ENCODE measurements around the gene ARHGEF39.

Gene ARHGEF39

GRCh38 chr9:35691334-35691650 lies 26.3 kb upstream of the ARHGEF39 start:
- no peak for DNase-seq (ENCODE audit: low read depth in 2 of 2)

- no peak for DNase-seq (ENCODE audit: low read depth in 2 of 2)
Observed at GRCh38 chr9:35690614-35691333, 25.8 kb upstream of the ARHGEF39 start.

- DNase-seq (ENCODE audit: low read depth in 2 of 2), result no peak
Observed at GRCh38 chr9:35690294-35690613, 25.3 kb upstream of the ARHGEF39 start.

- no peak for DNase-seq (ENCODE audit: low read depth in 2 of 2)
Observed at GRCh38 chr9:35689542-35690293, 24.7 kb upstream of the ARHGEF39 start, which contains the start of gene TPM2. Gene TPM2, minus strand, starts transcription at chr9:35689925. Its CDS starts 108 bp downstream, at chr9:35689817.

GRCh38 chr9:35688558-35689541 lies 23.9 kb upstream of the ARHGEF39 start:
- DNase-seq (ENCODE audit: low read depth in 2 of 2), result no peak

- no peak for DNase-seq (ENCODE audit: low read depth in 2 of 2)
Observed at GRCh38 chr9:35687972-35688557, 23.1 kb upstream of the ARHGEF39 start.

GRCh38 chr9:35687306-35687705 lies 22.3 kb upstream of the ARHGEF39 start:
- DNase-seq (ENCODE audit: low read depth in 2 of 2), result no peak

- DNase-seq (ENCODE audit: low read depth in 2 of 2), result no peak
Observed at GRCh38 chr9:35686222-35687203, 21.5 kb upstream of the ARHGEF39 start.

- DNase-seq (ENCODE audit: low read depth in 2 of 2), result no peak
Observed at GRCh38 chr9:35685506-35685905, 20.5 kb upstream of the ARHGEF39 start.

GRCh38 chr9:35684921-35685320 lies 19.9 kb upstream of the ARHGEF39 start:
- DNase-seq (ENCODE audit: low read depth in 2 of 2), result no peak

GRCh38 chr9:35683323-35683722 lies 18.3 kb upstream of the ARHGEF39 start:
- DNase-seq (ENCODE audit: low read depth in 2 of 2), result no peak

- no peak for DNase-seq (ENCODE audit: low read depth in 2 of 2)
Observed at GRCh38 chr9:35682520-35683315, 17.7 kb upstream of the ARHGEF39 start.

- DNase-seq (ENCODE audit: low read depth in 2 of 2), result no peak
Observed at GRCh38 chr9:35682051-35682450, 17.1 kb upstream of the ARHGEF39 start.

GRCh38 chr9:35681341-35682002 lies 16.5 kb upstream of the ARHGEF39 start:
- no peak for DNase-seq (ENCODE audit: low read depth in 2 of 2)

GRCh38 chr9:35680331-35681105 lies 15.5 kb upstream of the ARHGEF39 start:
- DNase-seq (ENCODE audit: low read depth in 2 of 2), result no peak

- DNase-seq (ENCODE audit: low read depth in 2 of 2), result no peak
Observed at GRCh38 chr9:35679766-35680330, 14.9 kb upstream of the ARHGEF39 start.

GRCh38 chr9:35679091-35679490 lies 14.1 kb upstream of the ARHGEF39 start:
- DNase-seq (ENCODE audit: low read depth in 2 of 2), result no peak

GRCh38 chr9:35675732-35676392 lies 10.9 kb upstream of the ARHGEF39 start:
- DNase-seq (ENCODE audit: low read depth in 2 of 2), result no peak

All from stimulated activated CD8-positive, alpha-beta memory T cell treated with anti-CD3 and anti-CD28 coated beads, Interleukin-15, amount 100 ng/mL, for 4 hours (primary cell).